OCI-LY1 (cell line): ENCODE results near the gene NAA80.

ENCODE experiments used
- H2AFZ ChIP-seq: fragments of 200-600 bp; sonication (generic), shearing (Covaris generic); 2 replicates; pipeline ENCODE4 v1.6.0; 2014; ENCODE audit warnings: antibody characterized with exemption, mild to moderate bottlenecking, low read length
- H3F3A ChIP-seq: fragments of 200-600 bp; sonication (generic), shearing (Covaris generic); 2 replicates; pipeline ENCODE4 v1.6.0; 2014; ENCODE audit warnings: mild to moderate bottlenecking, antibody characterized with exemption, low read length, moderate library complexity; ENCODE audit not compliant: insufficient read depth
- H3K27ac ChIP-seq: fragments of 200-600 bp; sonication (generic); 2 replicates; pipeline ENCODE4 v1.5.1; 2014; ENCODE audit warnings: low read length, mixed run types, mild to moderate bottlenecking, low read depth; ENCODE audit not compliant: poor library complexity, severe bottlenecking
- H3K27me3 ChIP-seq: fragments of 200-600 bp; sonication (generic); 2 replicates; pipeline ENCODE4 v1.6.0; 2014; ENCODE audit warnings: antibody characterized with exemption, mild to moderate bottlenecking, low read length, moderate library complexity; ENCODE audit not compliant: insufficient read depth
- H3K36me3 ChIP-seq: fragments of 200-600 bp; sonication (generic); 2 replicates; pipeline ENCODE4 v1.6.1; 2014; ENCODE audit warnings: mild to moderate bottlenecking, antibody characterized with exemption, low read length, moderate library complexity, mixed read lengths; ENCODE audit not compliant: insufficient read depth
- H3K4me1 ChIP-seq: fragments of 200-600 bp; sonication (generic); 2 replicates; pipeline ENCODE4 v1.5.1; 2014; ENCODE audit warnings: mild to moderate bottlenecking, low read length, moderate library complexity; ENCODE audit not compliant: insufficient read depth, severe bottlenecking
- H3K4me2 ChIP-seq: fragments of 200-600 bp; sonication (generic), shearing (Covaris generic); 2 replicates; pipeline ENCODE4 v1.6.1; 2014; ENCODE audit warnings: low read length
- H3K4me3 ChIP-seq: fragments of 200-600 bp; sonication (generic); 2 replicates; pipeline ENCODE4 v1.5.1; 2014; ENCODE audit warnings: low read length, low read depth, mild to moderate bottlenecking, mixed read lengths; ENCODE audit not compliant: poor library complexity, severe bottlenecking
- H3K79me2 ChIP-seq: fragments of 200-600 bp; shearing (Covaris generic); 2 replicates; pipeline ENCODE4 v1.6.1; 2016; ENCODE audit warnings: mixed run types, low read length, mixed read lengths; ENCODE audit not compliant: insufficient read depth
- H3K9ac ChIP-seq: fragments of 200-600 bp; sonication (generic), shearing (Covaris generic); 2 replicates; pipeline ENCODE4 v1.6.1; 2014; ENCODE audit warnings: mild to moderate bottlenecking, low read length, mixed read lengths
- H3K9me2 ChIP-seq: fragments of 200-600 bp; sonication (generic), shearing (Covaris generic); 2 replicates; pipeline ENCODE4 v1.6.1; 2014; ENCODE audit warnings: low read depth, mild to moderate bottlenecking, low read length, mixed read lengths
- H3K9me3 ChIP-seq: fragments of 200-600 bp; shearing (Covaris generic); 2 replicates; pipeline ENCODE4 v1.6.1; 2014; ENCODE audit warnings: low read length, mixed read lengths
- H4K20me1 ChIP-seq: fragments of 200-600 bp; sonication (generic), shearing (Covaris generic); 2 replicates; pipeline ENCODE4 v1.6.0; 2016; ENCODE audit warnings: mild to moderate bottlenecking, low read length; ENCODE audit not compliant: insufficient read depth
- EZH2 ChIP-seq: fragments of 200-600 bp; sonication (generic), shearing (Covaris generic); IDR thresholded peaks from 2 replicates; pipeline ENCODE4 v1.8.0; 2017; ENCODE audit warnings: borderline replicate concordance, mixed run types, mild to moderate bottlenecking, antibody characterized with exemption, low read length, moderate library complexity, mixed read lengths
- TF ChIP-seq, protein P1 (sequence below): fragments of 200-600 bp; sonication (generic), shearing (Covaris generic); IDR thresholded peaks from 2 replicates; pipeline ENCODE4 v1.5.1; 2017; ENCODE audit warnings: mild to moderate bottlenecking, antibody characterized with exemption, low read length, moderate library complexity, mixed read lengths

Gene NAA80

GRCh38 chr3:50322115-50322385 is 22.8 kb upstream of the NAA80 start:
- Histone ChIP-seq H3K79me2 (no peaks in the 10 kb centered on the region), H3K4me3 (peak overlapping the region; percentile 84)

DNA sequence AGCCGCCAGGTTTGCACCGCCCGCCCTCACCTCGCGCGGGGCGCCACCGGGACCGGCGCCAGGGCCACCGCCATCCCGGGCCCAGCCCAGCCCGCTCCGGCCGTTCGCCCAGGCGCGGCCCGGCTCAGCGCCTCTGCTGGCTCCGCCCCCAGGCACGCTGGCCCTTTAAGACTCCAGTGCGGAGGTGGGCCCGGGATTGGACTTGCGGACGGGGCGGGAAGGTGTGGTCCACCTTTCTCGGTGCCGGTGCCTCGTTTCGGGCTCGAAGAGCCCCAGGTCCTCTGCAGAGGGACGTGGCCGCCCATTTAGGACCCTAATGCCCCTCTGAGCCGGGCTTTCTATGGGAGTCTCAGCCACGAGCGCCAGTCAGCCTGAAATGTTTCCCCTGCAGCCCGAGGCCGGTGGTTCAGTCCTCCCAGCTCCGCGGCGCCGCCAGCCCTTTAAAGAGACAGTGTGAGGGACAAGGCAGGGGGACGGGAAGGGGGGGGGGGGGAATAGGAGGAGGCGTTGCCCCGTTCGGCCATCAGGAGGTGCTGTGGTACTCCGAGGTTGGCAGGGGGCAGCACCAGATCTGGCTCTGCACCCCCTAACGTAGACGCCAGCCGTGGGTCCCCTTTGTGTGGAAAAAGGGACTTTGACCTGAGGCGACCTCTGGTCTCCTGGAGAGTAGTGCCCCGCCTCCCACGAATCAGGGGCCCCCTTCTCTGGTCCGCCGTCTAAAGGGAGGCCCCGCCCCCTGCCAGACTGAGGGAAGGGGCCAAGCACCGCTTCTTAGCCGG is 22.3 kb upstream of the NAA80 start:
- H3K4me1 ChIP-seq: peaks cover 49% of the 10 kb centered on the region
- H4K20me1 ChIP-seq: no peaks in the 10 kb centered on the region
- H3F3A ChIP-seq: no peaks in the 10 kb centered on the region
- H3K27me3 ChIP-seq: no peaks in the 10 kb centered on the region
- peak overlapping the region; percentile 90 for H3K4me2 ChIP-seq
- no peaks in the 10 kb centered on the region for H3K79me2 ChIP-seq
- H3K27ac ChIP-seq: peak overlapping the region; percentile 64
- no peaks in the 10 kb centered on the region for H3K9me2 ChIP-seq
- H2AFZ ChIP-seq: no peak overlapping the region; the same call in 1 of the 2 replicates
- TF ChIP-seq, protein P1, sequence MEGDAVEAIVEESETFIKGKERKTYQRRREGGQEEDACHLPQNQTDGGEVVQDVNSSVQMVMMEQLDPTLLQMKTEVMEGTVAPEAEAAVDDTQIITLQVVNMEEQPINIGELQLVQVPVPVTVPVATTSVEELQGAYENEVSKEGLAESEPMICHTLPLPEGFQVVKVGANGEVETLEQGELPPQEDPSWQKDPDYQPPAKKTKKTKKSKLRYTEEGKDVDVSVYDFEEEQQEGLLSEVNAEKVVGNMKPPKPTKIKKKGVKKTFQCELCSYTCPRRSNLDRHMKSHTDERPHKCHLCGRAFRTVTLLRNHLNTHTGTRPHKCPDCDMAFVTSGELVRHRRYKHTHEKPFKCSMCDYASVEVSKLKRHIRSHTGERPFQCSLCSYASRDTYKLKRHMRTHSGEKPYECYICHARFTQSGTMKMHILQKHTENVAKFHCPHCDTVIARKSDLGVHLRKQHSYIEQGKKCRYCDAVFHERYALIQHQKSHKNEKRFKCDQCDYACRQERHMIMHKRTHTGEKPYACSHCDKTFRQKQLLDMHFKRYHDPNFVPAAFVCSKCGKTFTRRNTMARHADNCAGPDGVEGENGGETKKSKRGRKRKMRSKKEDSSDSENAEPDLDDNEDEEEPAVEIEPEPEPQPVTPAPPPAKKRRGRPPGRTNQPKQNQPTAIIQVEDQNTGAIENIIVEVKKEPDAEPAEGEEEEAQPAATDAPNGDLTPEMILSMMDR: peak; percentile 68
- TF ChIP-seq EZH2: no peak
- peak overlapping the region; percentile 76 for H3K9ac ChIP-seq
- H3K36me3 ChIP-seq: peaks cover 10% of the 10 kb centered on the region; the same call in 1 of the 2 replicates
- H3K9me3 ChIP-seq: no peaks in the 10 kb centered on the region
- peak overlapping the region; percentile 84 for H3K4me3 ChIP-seq

More at GRCh38 chr3:50322115-50322385, 22.8 kb upstream of the NAA80 start:
- Histone ChIP-seq H3K9ac (peak overlapping the region; percentile 48; the same call in 1 of the 2 replicates), H3K27me3 (no peaks in the 10 kb centered on the region), H3K4me2 (peak overlapping the region; percentile 90), H4K20me1 (no peaks in the 10 kb centered on the region), H3K27ac (peak overlapping the region; percentile 3), H3F3A (no peaks in the 10 kb centered on the region), H3K36me3 (peaks cover 10% of the 10 kb centered on the region; the same call in 1 of the 2 replicates), H2AFZ (no peak overlapping the region), H3K4me1 (peaks cover 48% of the 10 kb centered on the region), H3K9me2 (no peaks in the 10 kb centered on the region), H3K9me3 (no peaks in the 10 kb centered on the region)
- no peak for TF ChIP-seq EZH2
- TF ChIP-seq, protein P1: no peak

GRCh38 chr3:50320853-50321335 is 21.7 kb upstream of the NAA80 start:
- peak overlapping the region; percentile 76 for H3K9ac ChIP-seq
- H3K9me2 ChIP-seq: no peaks in the 10 kb centered on the region
- no peak overlapping the region for H3K27ac ChIP-seq
- H3K4me2 ChIP-seq: peak overlapping the region; percentile 90
- H3K4me1 ChIP-seq: peaks cover 53% of the 10 kb centered on the region
- H3K27me3 ChIP-seq: no peaks in the 10 kb centered on the region
- H3K79me2 ChIP-seq: no peaks in the 10 kb centered on the region
- H4K20me1 ChIP-seq: no peaks in the 10 kb centered on the region
- TF ChIP-seq, protein P1: no peak
- no peak for TF ChIP-seq EZH2
- no peaks in the 10 kb centered on the region for H3K9me3 ChIP-seq
- H3F3A ChIP-seq: no peaks in the 10 kb centered on the region
- no peak overlapping the region; the same call in 1 of the 2 replicates for H2AFZ ChIP-seq
- H3K36me3 ChIP-seq: peaks cover 6% of the 10 kb centered on the region; the same call in 1 of the 2 replicates
- peak overlapping the region; percentile 84 for H3K4me3 ChIP-seq
